ENCODE measurements around the gene TRIM8. TPM values are rescaled to one million over a fixed set of nuclear protein-coding genes. Genes with fewer than 3 reads are reported as not detected.

The TRIM8 gene
- total and polyA plus RNA-seq, 9 donors = 48.5 to 120 (median 84.3) TPM

GRCh38 chr10:102673819-102674511 lies 29.7 kb downstream of the TRIM8 start:
- peaks cover 35% of the 10 kb centered on the region for H3K4me1 ChIP-seq (ENCODE audit: insufficient read depth)
- TF ChIP-seq EP300 (IDR thresholded peaks at IDR 0.05) (no peak), POLR2A (IDR thresholded peaks at IDR 0.05) (no peak)
- TF ChIP-seq, protein P1, sequence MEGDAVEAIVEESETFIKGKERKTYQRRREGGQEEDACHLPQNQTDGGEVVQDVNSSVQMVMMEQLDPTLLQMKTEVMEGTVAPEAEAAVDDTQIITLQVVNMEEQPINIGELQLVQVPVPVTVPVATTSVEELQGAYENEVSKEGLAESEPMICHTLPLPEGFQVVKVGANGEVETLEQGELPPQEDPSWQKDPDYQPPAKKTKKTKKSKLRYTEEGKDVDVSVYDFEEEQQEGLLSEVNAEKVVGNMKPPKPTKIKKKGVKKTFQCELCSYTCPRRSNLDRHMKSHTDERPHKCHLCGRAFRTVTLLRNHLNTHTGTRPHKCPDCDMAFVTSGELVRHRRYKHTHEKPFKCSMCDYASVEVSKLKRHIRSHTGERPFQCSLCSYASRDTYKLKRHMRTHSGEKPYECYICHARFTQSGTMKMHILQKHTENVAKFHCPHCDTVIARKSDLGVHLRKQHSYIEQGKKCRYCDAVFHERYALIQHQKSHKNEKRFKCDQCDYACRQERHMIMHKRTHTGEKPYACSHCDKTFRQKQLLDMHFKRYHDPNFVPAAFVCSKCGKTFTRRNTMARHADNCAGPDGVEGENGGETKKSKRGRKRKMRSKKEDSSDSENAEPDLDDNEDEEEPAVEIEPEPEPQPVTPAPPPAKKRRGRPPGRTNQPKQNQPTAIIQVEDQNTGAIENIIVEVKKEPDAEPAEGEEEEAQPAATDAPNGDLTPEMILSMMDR (IDR thresholded peaks at IDR 0.05) = no peak
- peak; percentile 55 to 68 (median 58) for DNase-seq
- H3K27me3 ChIP-seq = no peaks in the 10 kb centered on the region
- no peaks in the 10 kb centered on the region for H3K36me3 ChIP-seq
- WGBS, 3 donors = 1 to 2% (median 1%) methylated on average over 19 of the region's 19 CpGs
- peak overlapping the region; percentile 23 for H3K4me3 ChIP-seq
- peak overlapping the region in 1 of 2 donors; percentile 65 for H3K27ac ChIP-seq
- H3K9me3 ChIP-seq = no peaks in the 10 kb centered on the region
- intact Hi-C loops (cut with DNase I) = no loop called here

DNA sequence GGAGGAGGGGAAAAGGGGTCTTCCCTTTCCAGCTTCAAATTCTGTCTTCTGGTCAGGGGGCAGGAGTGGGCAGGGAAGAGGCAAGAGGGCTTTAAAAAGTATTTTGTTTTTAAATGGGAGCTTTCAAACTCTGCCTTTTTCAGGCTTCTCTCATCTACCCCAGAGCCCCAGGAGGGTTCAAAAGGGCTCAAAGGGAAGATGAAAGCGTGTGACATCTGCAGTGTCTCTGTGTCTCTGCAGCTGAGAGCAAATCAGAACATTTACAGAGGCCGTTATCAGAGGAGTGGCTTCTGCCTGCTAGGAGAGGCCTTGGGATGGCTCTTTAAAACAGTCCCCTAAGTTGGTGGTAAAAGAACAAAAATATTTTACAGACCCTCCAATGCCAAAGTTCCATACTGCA lies 30.3 kb downstream of the TRIM8 start:
- Histone ChIP-seq H3K4me3 (no peak overlapping the region), H3K27me3 (no peaks in the 10 kb centered on the region), H3K4me1 (ENCODE audit: insufficient read depth) (peaks cover 38% of the 10 kb centered on the region), H3K36me3 (no peaks in the 10 kb centered on the region), H3K27ac (peak overlapping the region in 1 of 2 donors; percentile 65), H3K9me3 (no peaks in the 10 kb centered on the region)
- no peak for DNase-seq
- 9 to 20% (median 13%) methylated on average over 2 of the region's 2 CpGs for WGBS, 3 donors
- intact Hi-C loops (cut with DNase I) = no loop called here
- TF ChIP-seq, protein P1 (IDR thresholded peaks at IDR 0.05) = no peak

DNA sequence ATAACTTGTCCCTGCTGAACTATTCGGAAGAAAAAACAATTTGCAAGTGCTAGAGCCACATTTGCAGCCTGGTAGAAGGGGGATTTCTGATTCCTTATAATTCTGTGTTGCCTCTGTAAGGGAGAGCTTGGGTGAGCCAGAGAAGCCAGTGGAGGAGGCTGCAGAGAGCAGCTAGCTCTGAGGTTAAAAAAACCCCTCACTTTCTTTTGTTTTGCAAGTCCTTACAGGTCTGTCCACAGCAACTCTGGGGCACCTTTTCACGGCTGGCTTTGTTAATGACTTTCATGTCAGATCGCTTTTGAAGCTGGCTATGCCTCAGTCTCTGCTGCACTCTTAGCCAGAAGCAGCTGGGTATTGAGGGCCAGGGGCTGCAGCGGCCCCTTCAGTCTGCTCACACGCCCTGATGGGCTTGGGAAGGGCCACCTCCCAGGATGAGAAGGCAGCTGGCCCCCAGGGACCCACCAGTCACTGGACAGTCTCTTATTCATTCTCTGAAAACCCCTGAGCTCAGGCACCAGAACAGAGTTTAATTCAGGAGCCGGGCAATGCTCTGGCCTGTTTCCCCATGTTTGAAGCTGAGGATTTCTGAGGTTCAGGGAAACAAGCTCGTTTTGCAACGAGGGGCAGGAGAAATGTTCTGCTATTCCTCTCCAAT lies 30.9 kb downstream of the TRIM8 start:
- Histone ChIP-seq H3K36me3 (no peaks in the 10 kb centered on the region), H3K4me3 (no peak overlapping the region), H3K27ac (peak overlapping the region in 1 of 2 donors; percentile 41), H3K4me1 (ENCODE audit: insufficient read depth) (peaks cover 38% of the 10 kb centered on the region), H3K27me3 (no peaks in the 10 kb centered on the region), H3K9me3 (no peaks in the 10 kb centered on the region)
- intact Hi-C loops (cut with DNase I) = loop anchor here in 1 of 4 donors (5.0 kb wide), 1 partner anchor 37 kb away; the partner anchor contains the start of genes ARL3 and SFXN2
- peak in 1 of 5 donors; percentile 20 for DNase-seq
- 23 to 29% (median 28%) methylated on average over 8 of the region's 8 CpGs for WGBS, 3 donors
- TF ChIP-seq EP300 (IDR thresholded peaks at IDR 0.05) (no peak), POLR2A (IDR thresholded peaks at IDR 0.05) (no peak)

GRCh38 chr10:102675666-102676533 lies 31.6 kb downstream of the TRIM8 start:
- H3K4me3 ChIP-seq = no peak overlapping the region
- intact Hi-C loops (cut with DNase I) = loop anchor here in 1 of 4 donors (5.0 kb wide), 1 partner anchor 36 kb away; the partner anchor contains the start of genes ARL3 and SFXN2
- peaks cover 36% of the 10 kb centered on the region for H3K4me1 ChIP-seq (ENCODE audit: insufficient read depth)
- H3K27ac ChIP-seq = peak overlapping the region; percentile 29 to 41
- TF ChIP-seq POLR2A (IDR thresholded peaks at IDR 0.05) (no peak), EP300 (IDR thresholded peaks at IDR 0.05) (no peak)
- TF ChIP-seq, protein P1 (IDR thresholded peaks at IDR 0.05) = no peak
- DNase-seq = peak in 1 of 5 donors; percentile 15
- no peaks in the 10 kb centered on the region for H3K9me3 ChIP-seq
- H3K36me3 ChIP-seq = no peaks in the 10 kb centered on the region
- WGBS, 3 donors = 5 to 10% (median 8%) methylated on average over 16 of the region's 16 CpGs
- no peaks in the 10 kb centered on the region for H3K27me3 ChIP-seq

Data from ovary (tissue), 9 donors.